HG03280 (cell line): ENCODE data around the gene DAGLA.

Source experiments
- ATAC-seq: cut with Tn5 transposase; IDR thresholded peaks from one replicate; pipeline ENCODE4 v1.9.1; 2021; ENCODE audit warnings: mild to moderate bottlenecking, moderate library complexity; ENCODE audit not compliant: unreplicated experiment

Gene DAGLA

DNA sequence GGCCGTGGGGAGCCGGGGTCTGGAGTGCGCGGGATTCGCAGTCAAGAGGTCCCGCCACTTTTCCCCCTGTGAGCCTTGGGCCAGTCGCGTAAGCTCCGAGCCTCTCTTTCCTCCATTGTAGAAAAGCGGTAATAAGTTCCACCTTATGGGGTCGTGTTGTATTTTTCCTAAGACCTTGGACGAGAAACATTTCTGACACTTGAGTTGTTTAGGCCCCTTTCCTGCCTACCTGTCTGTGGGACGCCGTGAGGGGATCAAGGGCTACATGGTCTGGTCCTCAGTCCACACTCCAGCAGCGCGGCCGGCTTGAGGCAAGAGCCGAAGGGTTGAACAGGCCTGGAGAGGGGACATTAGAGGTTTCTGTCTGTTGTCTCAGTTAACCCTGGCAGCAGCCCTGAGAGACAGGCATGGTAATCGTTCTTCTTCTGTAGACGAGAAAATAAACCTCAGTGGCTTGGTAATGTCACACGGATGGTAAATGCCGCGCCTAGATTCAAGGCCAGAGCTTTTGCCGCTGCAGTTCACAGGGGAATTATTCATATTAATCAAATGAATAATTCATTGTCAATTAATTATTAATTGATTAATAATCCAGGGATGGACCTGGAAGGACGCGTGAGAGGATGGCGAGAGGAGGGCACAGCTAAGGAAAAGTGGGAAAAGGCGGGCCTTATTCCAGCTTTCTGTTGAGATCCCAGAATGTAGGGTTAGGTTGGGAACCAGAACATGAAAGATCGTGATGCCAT lies 113.1 kb downstream of the DAGLA start:
- peak; percentile 28 for ATAC-seq

DNA sequence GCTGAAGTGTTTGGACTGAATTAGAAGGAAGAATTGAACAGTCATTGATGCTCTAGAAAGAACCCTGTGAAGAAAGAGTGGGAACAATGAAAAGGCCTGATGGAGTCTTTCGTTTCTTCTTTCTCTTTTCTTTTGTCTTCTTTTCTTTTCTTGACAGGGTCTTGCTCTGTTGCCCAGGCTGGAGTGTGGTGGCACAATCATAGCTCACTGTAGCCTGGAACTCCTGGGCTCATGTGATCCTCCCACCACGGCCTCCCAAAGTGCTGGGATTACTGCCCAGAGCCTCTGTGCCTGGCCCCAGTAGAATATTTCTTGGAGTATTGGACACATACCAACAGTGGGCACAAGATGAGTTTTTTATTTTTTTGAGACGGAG lies 113.6 kb downstream of the DAGLA start:
- ATAC-seq: no peak

DNA sequence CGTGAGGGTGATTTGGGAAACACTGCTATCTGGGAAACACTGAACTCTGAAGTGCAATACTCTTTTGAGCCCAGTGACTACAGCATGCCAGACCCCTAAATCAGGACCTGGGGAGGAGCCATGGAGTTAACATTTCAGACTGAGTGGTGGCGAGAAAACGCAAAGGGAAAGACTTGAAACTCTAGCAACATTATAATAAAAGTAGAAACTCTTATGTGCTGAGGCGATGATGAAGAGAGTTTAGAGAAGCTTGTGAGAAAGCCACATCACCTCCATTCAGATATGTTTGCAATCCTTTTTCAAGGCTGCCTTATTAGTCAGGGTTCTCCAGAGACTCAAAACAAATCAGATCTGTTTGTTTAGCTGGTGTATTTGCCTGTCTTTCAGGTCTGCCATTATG lies 114.4 kb downstream of the DAGLA start:
- no peak for ATAC-seq

DNA sequence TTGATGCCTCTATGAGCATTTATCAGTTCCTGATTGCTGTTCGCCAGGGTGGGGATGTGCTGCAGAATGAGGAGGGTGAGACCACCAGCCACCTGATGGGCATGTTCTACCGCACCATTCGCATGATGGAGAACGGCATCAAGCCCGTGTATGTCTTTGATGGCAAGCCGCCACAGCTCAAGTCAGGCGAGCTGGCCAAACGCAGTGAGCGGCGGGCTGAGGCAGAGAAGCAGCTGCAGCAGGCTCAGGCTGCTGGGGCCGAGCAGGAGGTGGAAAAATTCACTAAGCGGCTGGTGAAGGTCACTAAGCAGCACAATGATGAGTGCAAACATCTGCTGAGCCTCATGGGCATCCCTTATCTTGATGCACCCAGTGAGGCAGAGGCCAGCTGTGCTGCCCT lies 115.3 kb downstream of the DAGLA start:
- no peak for ATAC-seq

DNA sequence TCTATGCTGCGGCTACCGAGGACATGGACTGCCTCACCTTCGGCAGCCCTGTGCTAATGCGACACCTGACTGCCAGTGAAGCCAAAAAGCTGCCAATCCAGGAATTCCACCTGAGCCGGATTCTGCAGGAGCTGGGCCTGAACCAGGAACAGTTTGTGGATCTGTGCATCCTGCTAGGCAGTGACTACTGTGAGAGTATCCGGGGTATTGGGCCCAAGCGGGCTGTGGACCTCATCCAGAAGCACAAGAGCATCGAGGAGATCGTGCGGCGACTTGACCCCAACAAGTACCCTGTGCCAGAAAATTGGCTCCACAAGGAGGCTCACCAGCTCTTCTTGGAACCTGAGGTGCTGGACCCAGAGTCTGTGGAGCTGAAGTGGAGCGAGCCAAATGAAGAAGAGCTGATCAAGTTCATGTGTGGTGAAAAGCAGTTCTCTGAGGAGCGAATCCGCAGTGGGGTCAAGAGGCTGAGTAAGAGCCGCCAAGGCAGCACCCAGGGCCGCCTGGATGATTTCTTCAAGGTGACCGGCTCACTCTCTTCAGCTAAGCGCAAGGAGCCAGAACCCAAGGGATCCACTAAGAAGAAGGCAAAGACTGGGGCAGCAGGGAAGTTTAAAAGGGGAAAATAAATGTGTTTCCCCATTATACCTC lies 115.8 kb downstream of the DAGLA start:
- ATAC-seq: no peak
